HL-60 (cell line): ENCODE data around the gene PTPN11.
A peak's percentile ranks its signal among the peaks of the same experiment; 100 is the strongest.

Experiments used
- DNase-seq, 2 experiments: peaks; one replicate each; pipeline ENCODE4 v3.0.0-alpha.2; 2010 to 2020; ENCODE audit warnings: low read depth in 1 of 2, low spot score in 1 of 2
- H3K27ac ChIP-seq: fragments of 250-450 bp; sonication (Bioruptor Pico); replicated peaks from 2 replicates; pipeline ENCODE4 v1.5.1; 2020; ENCODE audit warnings: mild to moderate bottlenecking, moderate library complexity
- H3K27me3 ChIP-seq: fragments of 250-450 bp; sonication (Bioruptor Pico); 2 replicates; pipeline ENCODE4 v1.5.1; 2021; ENCODE audit warnings: mild to moderate bottlenecking, moderate library complexity; ENCODE audit not compliant: insufficient read depth, poor library complexity, severe bottlenecking
- H3K4me3 ChIP-seq: replicated peaks from 2 replicates; pipeline ENCODE4 v1.5.1; 2011; ENCODE audit warnings: mild to moderate bottlenecking, control low read depth, low read length; ENCODE audit not compliant: insufficient read depth
- GABPA ChIP-seq: IDR thresholded peaks from 2 replicates; pipeline ENCODE4 v1.6.1; 2012; ENCODE audit warnings: low read depth
- POLR2AphosphoS5 ChIP-seq: IDR thresholded peaks from 2 replicates; pipeline ENCODE4 v1.6.1; 2012; ENCODE audit warnings: low read depth
- SPI1 ChIP-seq: IDR thresholded peaks from 2 replicates; pipeline ENCODE4 v1.6.1; 2012; ENCODE audit warnings: low read depth, mild to moderate bottlenecking, borderline replicate concordance
- TF ChIP-seq, protein P1 (sequence below): IDR thresholded peaks from one replicate; pipeline ENCODE4 v1.5.1; 2011; ENCODE audit warnings: low read length, control low read depth, inconsistent platforms; ENCODE audit not compliant: insufficient read depth
- TF ChIP-seq, protein P2 (sequence below): IDR thresholded peaks from 2 replicates; pipeline ENCODE4 v1.6.1; 2012; ENCODE audit warnings: low read depth; ENCODE audit not compliant: insufficient replicate concordance

The PTPN11 gene

DNA sequence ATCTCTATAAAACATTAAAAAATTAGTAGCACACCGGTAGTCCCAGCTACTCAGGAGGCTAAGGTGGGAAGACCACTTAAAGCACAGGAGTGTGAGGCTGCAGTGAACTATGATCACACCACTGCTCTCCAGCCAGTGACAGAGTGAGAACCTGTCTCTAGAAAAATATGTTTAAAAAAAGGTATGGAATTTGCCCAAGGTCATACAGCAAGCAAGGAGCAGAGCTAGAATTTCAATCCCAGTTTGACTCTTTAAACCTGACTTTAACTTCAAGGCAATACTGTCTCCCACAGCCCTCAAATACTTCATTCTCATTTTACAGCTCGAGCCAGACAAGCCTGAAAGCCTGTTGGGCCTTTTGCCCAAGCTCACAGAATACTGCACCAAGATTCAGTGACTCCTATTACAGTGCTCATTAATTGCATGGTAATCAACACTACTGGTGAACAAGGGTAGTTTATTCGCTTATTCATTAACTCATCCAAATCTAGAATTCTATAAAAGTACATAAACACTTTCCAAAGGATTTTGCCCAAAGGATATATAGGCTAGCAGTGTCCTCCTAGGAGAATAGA lies 44.5 kb upstream of the PTPN11 start:
- H3K27ac ChIP-seq = no peak overlapping the region
- TF ChIP-seq, protein P1, sequence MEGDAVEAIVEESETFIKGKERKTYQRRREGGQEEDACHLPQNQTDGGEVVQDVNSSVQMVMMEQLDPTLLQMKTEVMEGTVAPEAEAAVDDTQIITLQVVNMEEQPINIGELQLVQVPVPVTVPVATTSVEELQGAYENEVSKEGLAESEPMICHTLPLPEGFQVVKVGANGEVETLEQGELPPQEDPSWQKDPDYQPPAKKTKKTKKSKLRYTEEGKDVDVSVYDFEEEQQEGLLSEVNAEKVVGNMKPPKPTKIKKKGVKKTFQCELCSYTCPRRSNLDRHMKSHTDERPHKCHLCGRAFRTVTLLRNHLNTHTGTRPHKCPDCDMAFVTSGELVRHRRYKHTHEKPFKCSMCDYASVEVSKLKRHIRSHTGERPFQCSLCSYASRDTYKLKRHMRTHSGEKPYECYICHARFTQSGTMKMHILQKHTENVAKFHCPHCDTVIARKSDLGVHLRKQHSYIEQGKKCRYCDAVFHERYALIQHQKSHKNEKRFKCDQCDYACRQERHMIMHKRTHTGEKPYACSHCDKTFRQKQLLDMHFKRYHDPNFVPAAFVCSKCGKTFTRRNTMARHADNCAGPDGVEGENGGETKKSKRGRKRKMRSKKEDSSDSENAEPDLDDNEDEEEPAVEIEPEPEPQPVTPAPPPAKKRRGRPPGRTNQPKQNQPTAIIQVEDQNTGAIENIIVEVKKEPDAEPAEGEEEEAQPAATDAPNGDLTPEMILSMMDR = no peak
- TF ChIP-seq POLR2AphosphoS5 (no peak), SPI1 (no peak), GABPA (no peak)
- TF ChIP-seq, protein P2, sequence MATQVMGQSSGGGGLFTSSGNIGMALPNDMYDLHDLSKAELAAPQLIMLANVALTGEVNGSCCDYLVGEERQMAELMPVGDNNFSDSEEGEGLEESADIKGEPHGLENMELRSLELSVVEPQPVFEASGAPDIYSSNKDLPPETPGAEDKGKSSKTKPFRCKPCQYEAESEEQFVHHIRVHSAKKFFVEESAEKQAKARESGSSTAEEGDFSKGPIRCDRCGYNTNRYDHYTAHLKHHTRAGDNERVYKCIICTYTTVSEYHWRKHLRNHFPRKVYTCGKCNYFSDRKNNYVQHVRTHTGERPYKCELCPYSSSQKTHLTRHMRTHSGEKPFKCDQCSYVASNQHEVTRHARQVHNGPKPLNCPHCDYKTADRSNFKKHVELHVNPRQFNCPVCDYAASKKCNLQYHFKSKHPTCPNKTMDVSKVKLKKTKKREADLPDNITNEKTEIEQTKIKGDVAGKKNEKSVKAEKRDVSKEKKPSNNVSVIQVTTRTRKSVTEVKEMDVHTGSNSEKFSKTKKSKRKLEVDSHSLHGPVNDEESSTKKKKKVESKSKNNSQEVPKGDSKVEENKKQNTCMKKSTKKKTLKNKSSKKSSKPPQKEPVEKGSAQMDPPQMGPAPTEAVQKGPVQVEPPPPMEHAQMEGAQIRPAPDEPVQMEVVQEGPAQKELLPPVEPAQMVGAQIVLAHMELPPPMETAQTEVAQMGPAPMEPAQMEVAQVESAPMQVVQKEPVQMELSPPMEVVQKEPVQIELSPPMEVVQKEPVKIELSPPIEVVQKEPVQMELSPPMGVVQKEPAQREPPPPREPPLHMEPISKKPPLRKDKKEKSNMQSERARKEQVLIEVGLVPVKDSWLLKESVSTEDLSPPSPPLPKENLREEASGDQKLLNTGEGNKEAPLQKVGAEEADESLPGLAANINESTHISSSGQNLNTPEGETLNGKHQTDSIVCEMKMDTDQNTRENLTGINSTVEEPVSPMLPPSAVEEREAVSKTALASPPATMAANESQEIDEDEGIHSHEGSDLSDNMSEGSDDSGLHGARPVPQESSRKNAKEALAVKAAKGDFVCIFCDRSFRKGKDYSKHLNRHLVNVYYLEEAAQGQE = no peak
- H3K27me3 ChIP-seq = no peaks in the 10 kb centered on the region
- no peak for DNase-seq
- no peak overlapping the region for H3K4me3 ChIP-seq

DNA sequence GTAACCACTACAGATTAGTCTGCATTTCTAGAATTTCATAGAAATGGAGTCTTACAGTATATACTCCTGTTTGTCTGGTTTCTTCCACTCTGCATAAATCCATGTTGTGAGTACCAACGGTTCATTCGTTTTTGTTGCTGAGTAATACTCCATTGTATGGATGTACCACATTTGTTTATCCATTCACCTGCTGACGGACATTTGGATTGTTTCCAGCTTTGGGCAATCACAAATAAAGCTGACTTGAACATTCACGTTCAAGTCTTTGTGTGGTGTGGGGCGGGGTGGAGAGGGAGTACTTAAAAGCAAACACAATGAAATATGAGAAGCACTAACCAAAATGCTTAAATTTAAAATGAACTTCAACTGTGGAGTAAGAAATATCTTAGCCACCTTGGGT lies 43.6 kb upstream of the PTPN11 start:
- Histone ChIP-seq H3K27me3 (no peaks in the 10 kb centered on the region), H3K27ac (no peak overlapping the region), H3K4me3 (no peak overlapping the region)
- DNase-seq = no peak
- TF ChIP-seq SPI1 (no peak), GABPA (no peak), POLR2AphosphoS5 (no peak)
- TF ChIP-seq, protein P2 = no peak
- TF ChIP-seq, protein P1 = no peak

DNA sequence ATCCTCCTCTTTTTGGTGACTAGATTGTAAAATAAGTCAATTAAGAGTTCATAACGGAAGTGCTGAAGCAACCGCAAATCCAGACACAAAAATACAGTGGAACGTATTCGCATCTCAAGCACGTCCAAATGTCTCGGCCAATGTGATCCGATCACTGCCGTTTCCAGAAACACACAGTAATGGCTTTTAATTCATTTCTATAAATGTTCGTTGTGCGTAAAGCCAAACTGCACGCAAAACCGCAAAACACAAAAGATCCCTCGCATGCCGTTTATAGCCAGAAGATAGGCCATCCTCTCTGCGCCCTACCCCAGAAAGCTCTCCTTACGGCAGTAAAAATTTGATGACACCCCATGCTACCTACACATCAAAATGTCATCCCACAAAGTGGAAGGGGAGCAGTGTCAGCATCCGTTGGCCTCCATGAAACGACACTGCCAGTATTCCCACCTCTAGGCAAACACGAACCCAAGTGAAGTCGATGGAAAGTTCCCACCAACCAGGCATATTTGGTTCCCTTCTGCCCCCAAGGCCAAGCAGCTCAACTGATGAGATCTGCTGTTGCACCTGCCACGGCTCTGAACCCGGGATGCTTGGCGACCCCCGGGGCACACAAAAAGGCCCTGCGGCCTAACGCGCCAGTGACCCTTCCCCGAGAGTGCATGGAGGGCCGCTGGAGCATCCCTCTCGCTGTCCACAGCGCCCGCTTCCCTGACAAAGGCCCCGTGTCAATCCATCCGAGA lies 37.9 kb upstream of the PTPN11 start:
- DNase-seq = no peak
- TF ChIP-seq POLR2AphosphoS5 (no peak), GABPA (no peak)
- TF ChIP-seq, protein P2 = no peak
- Histone ChIP-seq H3K27me3 (no peaks in the 10 kb centered on the region), H3K4me3 (peak overlapping the region; percentile 83), H3K27ac (peak overlapping the region; percentile 17; the same call in 1 of the 2 replicates)
